Upper lobe of right lung (tissue), 1 donor: ENCODE measurements around the gene CTNNA3. TPM values are rescaled to one million over a fixed set of nuclear protein-coding genes. Genes with fewer than 3 reads are reported as not detected.

Experiments used
- ATAC-seq: fragments of 200-7000 bp; cut with Tn5 transposase; one replicate; pipeline ENCODE4 v1.9.1; 2020; ENCODE audit warnings: mild to moderate bottlenecking, moderate library complexity
- DNase-seq: peaks from one replicate; pipeline ENCODE4 v3.0.0-alpha.2; 2020
- H3K27ac ChIP-seq: fragments of 200-600 bp; one replicate; pipeline ENCODE4 v1.8.0; 2022
- H3K27me3 ChIP-seq: fragments of 200-600 bp; one replicate; pipeline ENCODE4 v1.8.0; 2022; ENCODE audit warnings: mild to moderate bottlenecking
- H3K36me3 ChIP-seq: fragments of 200-600 bp; one replicate; pipeline ENCODE4 v1.8.0; 2022
- H3K4me1 ChIP-seq: fragments of 200-600 bp; one replicate; pipeline ENCODE4 v1.8.0; 2022
- H3K4me3 ChIP-seq: fragments of 200-600 bp; one replicate; pipeline ENCODE4 v1.8.0; 2022; ENCODE audit warnings: mild to moderate bottlenecking
- H3K9me3 ChIP-seq: fragments of 200-600 bp; one replicate; pipeline ENCODE4 v1.8.0; 2022
- intact Hi-C: fragments of 100-400 bp; cut with DNase I; formaldehyde crosslinking; loops from one replicate; pipeline ENCODE4 v1.11.0; 2022
- total RNA-seq: library from RNA; stranded (reverse); fragmentation: NEBNext Ultra II Directional; extraction: Animal tissue kit (Norgen Biotek cat#: 25700); gene quantifications from one replicate; pipeline ENCODE4 v1.2.1, GENCODE V29; 2021
- TF ChIP-seq, protein P1 (sequence below): fragments of 200-600 bp; IDR thresholded peaks from one replicate; pipeline ENCODE4 v1.8.0; 2022; ENCODE audit warnings: antibody characterized with exemption
- donor health status: DM: no; HTN: yes; CAD: no; lungs with severe emphysema.

CTNNA3 gene
- total RNA-seq, 1 donor from 2014 or later, result 0.67 TPM

DNA sequence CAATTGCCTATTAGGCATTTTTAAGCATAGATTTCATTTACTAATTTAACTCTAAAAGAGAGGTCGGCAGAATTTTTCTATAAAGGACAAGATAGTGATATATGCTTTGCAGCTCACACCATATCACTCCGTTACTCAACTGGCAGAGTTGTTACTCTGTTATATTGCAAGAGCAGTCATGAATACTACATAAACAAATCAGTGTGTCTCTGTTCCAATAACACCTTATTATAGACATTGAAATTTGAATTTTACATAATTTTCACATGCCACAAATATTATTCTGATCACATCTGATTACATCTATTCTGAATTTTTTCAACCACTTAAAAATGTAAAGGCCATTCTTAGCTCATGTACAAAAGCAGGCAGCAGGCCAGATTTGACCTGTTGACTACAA is 1624.1 kb downstream of the CTNNA3 start:
- DNase-seq, result no peak
- no peak overlapping the region for H3K27ac ChIP-seq
- H3K36me3 ChIP-seq, result no peaks in the 10 kb centered on the region
- TF ChIP-seq, protein P1, sequence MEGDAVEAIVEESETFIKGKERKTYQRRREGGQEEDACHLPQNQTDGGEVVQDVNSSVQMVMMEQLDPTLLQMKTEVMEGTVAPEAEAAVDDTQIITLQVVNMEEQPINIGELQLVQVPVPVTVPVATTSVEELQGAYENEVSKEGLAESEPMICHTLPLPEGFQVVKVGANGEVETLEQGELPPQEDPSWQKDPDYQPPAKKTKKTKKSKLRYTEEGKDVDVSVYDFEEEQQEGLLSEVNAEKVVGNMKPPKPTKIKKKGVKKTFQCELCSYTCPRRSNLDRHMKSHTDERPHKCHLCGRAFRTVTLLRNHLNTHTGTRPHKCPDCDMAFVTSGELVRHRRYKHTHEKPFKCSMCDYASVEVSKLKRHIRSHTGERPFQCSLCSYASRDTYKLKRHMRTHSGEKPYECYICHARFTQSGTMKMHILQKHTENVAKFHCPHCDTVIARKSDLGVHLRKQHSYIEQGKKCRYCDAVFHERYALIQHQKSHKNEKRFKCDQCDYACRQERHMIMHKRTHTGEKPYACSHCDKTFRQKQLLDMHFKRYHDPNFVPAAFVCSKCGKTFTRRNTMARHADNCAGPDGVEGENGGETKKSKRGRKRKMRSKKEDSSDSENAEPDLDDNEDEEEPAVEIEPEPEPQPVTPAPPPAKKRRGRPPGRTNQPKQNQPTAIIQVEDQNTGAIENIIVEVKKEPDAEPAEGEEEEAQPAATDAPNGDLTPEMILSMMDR, result no peak
- H3K9me3 ChIP-seq, result no peaks in the 10 kb centered on the region
- no peaks in the 10 kb centered on the region for H3K4me1 ChIP-seq
- H3K4me3 ChIP-seq, result no peak overlapping the region
- no peaks in the 10 kb centered on the region for H3K27me3 ChIP-seq
- no peak for ATAC-seq
- intact Hi-C loops, result no loop called here

DNA sequence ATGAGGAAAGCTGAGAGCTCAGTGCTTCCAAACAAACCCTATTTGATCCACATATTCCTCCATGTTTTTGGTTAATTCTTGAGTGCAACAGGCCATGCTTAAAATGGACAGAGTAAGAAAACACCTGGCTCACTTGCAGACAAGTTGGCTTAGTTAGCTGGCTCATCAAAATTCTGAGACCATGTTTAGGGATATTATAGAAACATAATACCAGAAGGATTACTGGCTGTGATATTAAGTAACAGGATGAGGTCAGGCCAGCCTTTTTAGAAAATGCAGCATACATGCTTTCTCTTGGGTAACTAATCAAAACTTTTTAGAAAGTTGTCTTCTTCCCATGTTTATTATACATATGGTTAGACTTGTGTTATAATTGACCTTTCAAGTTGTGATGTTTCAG is 1637.4 kb downstream of the CTNNA3 start:
- no peaks in the 10 kb centered on the region for H3K9me3 ChIP-seq
- no peaks in the 10 kb centered on the region for H3K27me3 ChIP-seq
- no peak overlapping the region for H3K4me3 ChIP-seq
- intact Hi-C loops, result no loop called here
- no peak overlapping the region for H3K27ac ChIP-seq
- no peaks in the 10 kb centered on the region for H3K4me1 ChIP-seq
- TF ChIP-seq, protein P1, result no peak
- no peaks in the 10 kb centered on the region for H3K36me3 ChIP-seq
- DNase-seq, result no peak
- ATAC-seq, result no peak

- Histone ChIP-seq H3K27ac (no peak overlapping the region), H3K9me3 (peaks cover 4% of the 10 kb centered on the region), H3K27me3 (no peaks in the 10 kb centered on the region), H3K4me3 (no peak overlapping the region), H3K4me1 (no peaks in the 10 kb centered on the region), H3K36me3 (no peaks in the 10 kb centered on the region)
- no peak for DNase-seq
- TF ChIP-seq, protein P1, result no peak
- intact Hi-C loops, result no loop called here
- no peak for ATAC-seq
Observed at GRCh38 chr10:66049335-66049734, 1646.7 kb downstream of the CTNNA3 start.

DNA sequence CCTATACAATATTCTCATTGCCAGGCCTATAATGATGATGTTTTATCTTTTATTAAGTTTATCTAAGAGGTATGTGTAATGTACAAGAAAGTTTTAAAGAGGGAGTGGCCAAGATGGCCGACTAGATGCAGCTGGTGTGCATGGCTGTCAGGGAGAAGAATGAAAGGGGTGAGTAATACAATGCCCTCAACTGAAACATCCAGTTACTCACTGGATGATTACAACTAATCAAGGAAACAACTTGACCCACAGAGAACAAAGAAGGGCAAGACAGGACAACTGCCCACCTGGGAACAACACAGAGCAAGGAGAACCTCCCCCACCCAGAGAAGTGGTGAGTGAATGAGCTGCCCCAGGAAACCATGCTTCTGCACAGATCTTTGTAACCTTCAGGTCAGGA is 1650.1 kb downstream of the CTNNA3 start:
- TF ChIP-seq, protein P1, result no peak
- H3K9me3 ChIP-seq, result peaks cover 4% of the 10 kb centered on the region
- intact Hi-C loops, result no loop called here
- H3K4me1 ChIP-seq, result no peaks in the 10 kb centered on the region
- H3K27ac ChIP-seq, result no peak overlapping the region
- no peaks in the 10 kb centered on the region for H3K36me3 ChIP-seq
- DNase-seq, result no peak
- no peaks in the 10 kb centered on the region for H3K27me3 ChIP-seq
- no peak for ATAC-seq
- H3K4me3 ChIP-seq, result no peak overlapping the region

GRCh38 chr10:66041771-66042170 is 1654.2 kb downstream of the CTNNA3 start:
- intact Hi-C loops, result no loop called here
- H3K27ac ChIP-seq, result no peak overlapping the region
- no peaks in the 10 kb centered on the region for H3K27me3 ChIP-seq
- H3K36me3 ChIP-seq, result no peaks in the 10 kb centered on the region
- H3K9me3 ChIP-seq, result no peaks in the 10 kb centered on the region
- H3K4me1 ChIP-seq, result no peaks in the 10 kb centered on the region
- TF ChIP-seq, protein P1, result no peak
- no peak for DNase-seq
- no peak for ATAC-seq
- H3K4me3 ChIP-seq, result no peak overlapping the region

- Histone ChIP-seq H3K9me3 (no peaks in the 10 kb centered on the region), H3K4me1 (no peaks in the 10 kb centered on the region), H3K27ac (no peak overlapping the region), H3K36me3 (no peaks in the 10 kb centered on the region), H3K27me3 (no peaks in the 10 kb centered on the region), H3K4me3 (no peak overlapping the region)
- ATAC-seq (no peak), DNase-seq (no peak)
- TF ChIP-seq, protein P1, result no peak
- intact Hi-C loops, result no loop called here
Observed at GRCh38 chr10:66038623-66039022, 1657.4 kb downstream of the CTNNA3 start.
